Epithelial cell of esophagus (primary cell): ENCODE results near the gene DOP1B.

ENCODE experiments used
- DNase-seq: peaks from one replicate; pipeline ENCODE4 v3.0.0; 2010; ENCODE audit warnings: low read depth
- H3K4me3 ChIP-seq: 2 replicates; pipeline ENCODE4 v1.5.1; 2011; ENCODE audit warnings: mild to moderate bottlenecking, low read length, control low read depth
- TF ChIP-seq, protein P1 (sequence below): IDR thresholded peaks from 2 replicates; pipeline ENCODE4 v1.5.1; 2011; ENCODE audit warnings: low read depth, mild to moderate bottlenecking, low read length, control low read depth, inconsistent platforms; ENCODE audit not compliant: insufficient read depth; ENCODE audit errors: missing control alignments

Gene DOP1B

DNA sequence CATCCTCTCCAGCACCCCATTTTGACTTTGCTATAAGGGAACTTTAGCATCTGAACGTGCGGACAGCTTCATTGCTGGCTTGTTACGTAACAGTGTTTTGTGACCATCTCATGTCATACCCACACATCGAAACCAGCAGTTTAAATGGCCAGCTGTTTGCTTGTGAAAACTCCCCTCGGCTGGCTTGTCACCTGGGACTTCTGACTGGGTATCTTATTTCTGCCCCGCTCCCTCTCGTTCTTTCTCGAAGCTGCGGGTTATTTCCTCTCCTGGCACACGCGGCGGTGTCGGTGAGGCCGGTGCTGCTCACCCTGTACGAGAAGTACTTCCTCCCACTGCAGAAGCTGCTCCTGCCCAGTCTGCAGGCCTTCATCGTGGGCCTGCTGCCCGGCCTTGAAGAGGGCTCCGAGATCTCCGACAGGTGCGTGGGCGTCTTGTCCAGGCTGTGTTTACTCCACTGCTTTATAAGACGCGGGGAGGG, 43.5 kb downstream of the DOP1B start:
- TF ChIP-seq, protein P1, sequence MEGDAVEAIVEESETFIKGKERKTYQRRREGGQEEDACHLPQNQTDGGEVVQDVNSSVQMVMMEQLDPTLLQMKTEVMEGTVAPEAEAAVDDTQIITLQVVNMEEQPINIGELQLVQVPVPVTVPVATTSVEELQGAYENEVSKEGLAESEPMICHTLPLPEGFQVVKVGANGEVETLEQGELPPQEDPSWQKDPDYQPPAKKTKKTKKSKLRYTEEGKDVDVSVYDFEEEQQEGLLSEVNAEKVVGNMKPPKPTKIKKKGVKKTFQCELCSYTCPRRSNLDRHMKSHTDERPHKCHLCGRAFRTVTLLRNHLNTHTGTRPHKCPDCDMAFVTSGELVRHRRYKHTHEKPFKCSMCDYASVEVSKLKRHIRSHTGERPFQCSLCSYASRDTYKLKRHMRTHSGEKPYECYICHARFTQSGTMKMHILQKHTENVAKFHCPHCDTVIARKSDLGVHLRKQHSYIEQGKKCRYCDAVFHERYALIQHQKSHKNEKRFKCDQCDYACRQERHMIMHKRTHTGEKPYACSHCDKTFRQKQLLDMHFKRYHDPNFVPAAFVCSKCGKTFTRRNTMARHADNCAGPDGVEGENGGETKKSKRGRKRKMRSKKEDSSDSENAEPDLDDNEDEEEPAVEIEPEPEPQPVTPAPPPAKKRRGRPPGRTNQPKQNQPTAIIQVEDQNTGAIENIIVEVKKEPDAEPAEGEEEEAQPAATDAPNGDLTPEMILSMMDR, result no peak
- no peak for DNase-seq
- H3K4me3 ChIP-seq, result no peak overlapping the region

DNA sequence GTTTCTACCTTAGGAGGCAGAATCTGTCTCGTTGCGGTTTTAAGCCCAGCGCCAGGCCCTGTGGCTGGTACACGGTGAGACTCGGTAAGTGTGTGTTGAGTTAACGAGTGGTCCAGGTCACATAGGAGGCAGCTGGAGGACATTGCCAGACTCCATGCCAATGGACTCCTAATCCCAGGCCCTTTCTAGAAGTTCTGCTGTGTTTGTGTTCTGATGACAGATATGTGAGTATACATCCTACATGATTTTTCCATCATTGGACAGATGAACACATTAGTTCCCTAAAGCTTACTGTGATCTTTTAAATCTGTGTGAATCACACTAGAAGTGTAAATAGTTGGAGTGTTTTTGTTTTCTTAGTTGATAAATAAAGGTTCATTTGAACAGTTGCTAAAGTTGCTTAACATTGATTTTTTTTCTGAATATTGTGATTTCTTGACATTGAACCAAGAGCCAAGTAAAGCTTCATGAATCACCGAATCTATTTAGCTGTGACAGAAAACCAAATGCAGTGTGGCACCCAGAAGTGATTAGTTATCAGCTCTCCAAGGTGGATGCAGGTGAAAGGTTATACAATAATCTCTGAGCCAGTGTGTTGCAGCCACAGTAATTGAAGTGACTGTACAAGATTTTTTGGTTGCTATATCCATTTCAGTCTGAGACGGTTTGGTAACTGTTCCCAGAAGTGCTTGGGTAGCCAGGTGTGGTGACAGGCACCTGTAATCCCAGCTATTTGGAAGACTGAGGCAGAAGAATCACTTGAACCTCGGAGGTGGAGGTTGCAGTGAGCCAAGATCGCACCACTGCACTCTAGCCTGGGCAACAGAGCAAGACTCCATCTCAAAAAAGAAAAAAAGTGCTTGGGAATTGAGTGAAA, 46.3 kb downstream of the DOP1B start:
- TF ChIP-seq, protein P1, result no peak
- peak; percentile 59 for DNase-seq
- no peak overlapping the region for H3K4me3 ChIP-seq

DNA sequence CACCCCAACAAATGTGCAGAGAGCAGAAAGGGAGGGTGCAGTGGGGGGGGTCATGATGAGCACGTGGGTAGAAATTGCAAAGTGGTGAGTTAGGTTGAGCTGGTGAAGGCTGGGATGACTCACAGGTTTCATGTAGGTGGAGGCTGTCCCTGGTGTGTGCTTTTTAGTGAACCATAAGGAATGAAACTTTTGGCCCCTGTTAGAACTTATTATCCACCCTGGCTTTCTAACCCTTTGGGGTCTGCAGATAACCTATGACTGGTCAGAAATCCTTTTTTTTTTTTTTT, 46.9 kb downstream of the DOP1B start:
- H3K4me3 ChIP-seq, result no peak overlapping the region
- DNase-seq, result peak; percentile 94
- TF ChIP-seq, protein P1, result no peak

DNA sequence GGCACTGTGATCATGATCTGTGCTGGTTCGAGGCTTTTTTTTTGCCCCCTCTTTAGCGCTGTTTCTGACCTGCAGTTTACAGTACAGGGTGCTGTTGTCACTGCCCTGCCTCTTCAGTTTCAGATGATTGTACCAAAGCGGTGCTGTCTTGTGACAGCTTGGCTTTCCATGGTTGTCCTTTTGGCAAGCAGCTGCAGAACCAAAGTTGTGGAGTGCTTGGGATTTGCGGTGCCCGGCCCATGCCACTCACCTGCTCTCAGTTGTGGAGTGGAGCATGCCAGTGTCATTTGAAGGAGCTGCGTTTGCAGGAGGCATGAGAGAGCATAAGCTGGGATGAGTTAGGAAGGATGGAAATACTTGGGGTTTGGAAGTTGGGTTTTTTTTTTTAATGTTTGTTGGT, 48.4 kb downstream of the DOP1B start:
- DNase-seq, result no peak
- no peak overlapping the region for H3K4me3 ChIP-seq
- TF ChIP-seq, protein P1, result no peak

DNA sequence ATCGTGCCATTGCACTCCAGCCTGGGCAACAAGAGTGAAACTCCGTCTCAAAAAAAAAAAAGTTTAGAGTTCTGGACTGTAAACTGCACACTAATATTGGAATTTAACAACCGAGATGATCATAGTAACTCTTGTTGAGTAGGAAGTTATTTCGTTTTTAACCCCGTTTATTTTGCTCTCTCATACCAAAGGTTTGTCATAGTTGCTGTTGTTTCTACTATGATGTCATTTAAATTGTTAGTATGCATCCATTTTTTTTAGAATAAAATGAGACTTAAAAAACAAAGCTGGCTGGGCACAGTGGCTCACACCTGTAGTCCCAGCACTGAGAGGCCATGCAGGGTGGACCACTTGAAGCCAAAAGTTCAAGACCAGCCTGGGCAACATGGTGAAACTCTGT, 49.3 kb downstream of the DOP1B start:
- DNase-seq, result no peak
- TF ChIP-seq, protein P1, result no peak
- no peak overlapping the region for H3K4me3 ChIP-seq
